ENCODE measurements around the gene KCNT2. TPM values are rescaled to one million over a fixed set of nuclear protein-coding genes. Genes with fewer than 3 reads are reported as not detected.

KCNT2 gene
- total RNA-seq, 3 donors from 2014 or later, result 0.49 to 2.3 (median 0.60) TPM

GRCh38 chr1:196409586-196409985 lies 198.7 kb downstream of the KCNT2 start:
- H3K36me3 ChIP-seq (ENCODE audit: low read depth), result no peaks in the 10 kb centered on the region
- no peak for ATAC-seq
- intact Hi-C loops (cut with DNase I, micrococcal nuclease), result no loop called here
- H3K9me3 ChIP-seq, result no peaks in the 10 kb centered on the region
- H3K4me1 ChIP-seq (ENCODE audit: low read depth), result no peaks in the 10 kb centered on the region
- TF ChIP-seq CTCF (IDR thresholded peaks at IDR 0.05), result no peak
- no peak overlapping the region for H3K4me3 ChIP-seq
- no peak for DNase-seq

GRCh38 chr1:196407358-196408051 lies 200.7 kb downstream of the KCNT2 start:
- intact Hi-C loops (cut with DNase I, micrococcal nuclease), result no loop called here
- TF ChIP-seq CTCF (IDR thresholded peaks at IDR 0.05), result no peak
- no peaks in the 10 kb centered on the region for H3K9me3 ChIP-seq
- H3K36me3 ChIP-seq (ENCODE audit: low read depth), result no peaks in the 10 kb centered on the region
- no peaks in the 10 kb centered on the region for H3K4me1 ChIP-seq (ENCODE audit: low read depth)
- no peak overlapping the region for H3K4me3 ChIP-seq
- no peak for ATAC-seq
- no peak for DNase-seq

DNA sequence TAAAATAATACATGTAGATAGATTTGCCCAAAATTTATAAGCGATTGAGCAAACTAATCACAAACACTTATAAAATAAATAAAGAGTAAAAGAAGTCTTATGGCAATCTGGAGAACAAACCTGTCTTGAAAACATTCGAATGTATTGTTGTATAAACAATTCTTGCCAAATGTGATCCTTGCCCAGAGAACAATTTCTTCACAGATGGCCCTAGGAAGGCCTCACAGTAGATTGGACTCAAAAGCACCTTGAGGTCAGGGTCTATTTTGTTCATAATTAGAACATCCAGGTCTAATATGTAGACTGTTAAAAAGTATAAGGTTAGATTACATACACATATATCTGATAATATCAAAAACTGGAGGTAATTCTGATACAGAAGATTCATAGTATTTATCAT lies 202.4 kb downstream of the KCNT2 start:
- no peaks in the 10 kb centered on the region for H3K36me3 ChIP-seq (ENCODE audit: low read depth)
- ATAC-seq, result no peak
- H3K4me3 ChIP-seq, result no peak overlapping the region
- TF ChIP-seq CTCF (IDR thresholded peaks at IDR 0.05), result no peak
- no peak for DNase-seq
- H3K9me3 ChIP-seq, result no peaks in the 10 kb centered on the region
- intact Hi-C loops (cut with DNase I, micrococcal nuclease), result no loop called here
- H3K4me1 ChIP-seq (ENCODE audit: low read depth), result no peaks in the 10 kb centered on the region

DNA sequence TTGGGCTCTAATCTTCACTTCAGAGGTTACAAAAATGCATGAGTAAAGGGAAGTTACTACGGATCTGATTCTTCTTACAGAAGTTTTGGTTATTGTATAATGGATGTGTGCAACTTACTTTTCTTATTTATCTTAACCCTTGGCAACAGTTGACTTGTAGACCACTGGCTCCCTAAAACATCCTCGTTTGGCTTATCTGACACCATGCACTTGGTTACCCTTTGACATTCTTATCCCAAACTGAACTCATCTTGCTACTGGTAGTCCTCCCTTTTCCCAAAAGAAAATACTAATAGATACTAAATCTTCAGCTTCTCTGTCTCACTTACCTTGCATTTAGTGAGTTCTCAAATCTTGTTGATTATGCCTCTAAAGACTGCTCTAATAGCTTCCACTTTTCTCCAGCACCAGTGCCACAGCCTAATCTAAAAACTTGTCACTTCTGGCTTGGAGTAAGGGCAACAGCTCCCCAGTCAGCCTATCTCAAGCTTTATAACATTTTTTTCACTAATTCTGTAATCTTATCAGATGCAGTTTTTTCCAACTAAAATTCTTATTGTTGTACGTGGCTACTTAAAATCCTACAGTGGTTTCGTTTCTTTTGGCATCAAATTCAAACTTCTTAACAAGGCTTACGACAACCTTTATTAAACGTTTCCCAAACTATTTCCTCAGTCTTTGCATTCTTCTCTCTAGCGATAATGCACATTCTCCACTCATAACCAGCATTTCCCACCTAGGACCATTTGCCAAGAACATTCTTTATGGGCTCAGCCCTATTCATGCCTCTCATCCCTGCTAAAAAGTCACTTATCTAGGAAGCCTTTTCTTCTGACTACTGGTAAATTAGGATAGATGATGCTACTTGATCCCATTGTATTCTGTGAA lies 204.2 kb downstream of the KCNT2 start:
- no peaks in the 10 kb centered on the region for H3K4me1 ChIP-seq (ENCODE audit: low read depth)
- ATAC-seq (no peak), DNase-seq (no peak)
- no peak for TF ChIP-seq CTCF (IDR thresholded peaks at IDR 0.05)
- H3K36me3 ChIP-seq (ENCODE audit: low read depth), result no peaks in the 10 kb centered on the region
- intact Hi-C loops (cut with DNase I, micrococcal nuclease), result no loop called here
- no peaks in the 10 kb centered on the region for H3K9me3 ChIP-seq
- H3K4me3 ChIP-seq, result no peak overlapping the region

- intact Hi-C loops (cut with DNase I, micrococcal nuclease), result no loop called here
These were observed 206.3 kb downstream of the KCNT2 start for GRCh38 chr1:196401891-196402290.

More at GRCh38 chr1:196401891-196402290, 206.3 kb downstream of the KCNT2 start:
- no peak for ATAC-seq
- H3K4me1 ChIP-seq (ENCODE audit: low read depth), result no peaks in the 10 kb centered on the region
- DNase-seq, result no peak
- no peak for TF ChIP-seq CTCF (IDR thresholded peaks at IDR 0.05)
- H3K36me3 ChIP-seq (ENCODE audit: low read depth), result no peaks in the 10 kb centered on the region
- H3K4me3 ChIP-seq, result no peak overlapping the region
- H3K9me3 ChIP-seq, result no peaks in the 10 kb centered on the region

Data from mucosa of descending colon (tissue), 3 donors.